ENCODE measurements around the gene TM4SF18. TPM values are rescaled to one million over a fixed set of nuclear protein-coding genes. Genes with fewer than 3 reads are reported as not detected.
A peak's percentile ranks its signal among the peaks of the same experiment; 100 is the strongest.

Gene TM4SF18
- polyA plus RNA-seq, 4 donors = 0.27 to 5.3 (median 1.1) TPM; not detected in 1

- WGBS, 3 donors = 36 to 50% (median 47%) methylated on average over 8 of the region's 8 CpGs
- Histone ChIP-seq H3K36me3 (ENCODE audit: control insufficient read depth in 3 of 3, insufficient read depth in 2 of 3, low read depth in 1 of 3, low read length in 3 of 3) (peaks cover 0 to 4% (median 0%) of the 10 kb centered on the region in 3 donors), H3K4me1 (ENCODE audit: control insufficient read depth in 3 of 3, insufficient read depth in 2 of 3, low read depth in 1 of 3, low read length in 2 of 3) (peaks cover 0 to 36% (median 7%) of the 10 kb centered on the region in 3 donors), H3K4me3 (ENCODE audit: low read depth in 1 of 3, low read length in 3 of 3) (peak overlapping the region; percentile 5 to 31 (median 20)), H3K27me3 (ENCODE audit: control insufficient read depth in 3 of 3, insufficient read depth in 3 of 3, low read length in 3 of 3) (no peaks in the 10 kb centered on the region), H3K9me3 (ENCODE audit: control insufficient read depth in 2 of 2, insufficient read depth in 1 of 2, low read depth in 1 of 2, low read length in 1 of 2) (no peaks in the 10 kb centered on the region), H3K27ac (ENCODE audit: low read depth in 1 of 3, low read length in 2 of 3) (peak overlapping the region in 2 of 3 donors; percentile 48 to 96)
- no peak for DNase-seq
- no peak for FAIRE-seq
These were observed 43.4 kb upstream of the TM4SF18 start for GRCh38 chr3:149376718-149377407.

- Histone ChIP-seq H3K36me3 (ENCODE audit: control insufficient read depth in 3 of 3, insufficient read depth in 2 of 3, low read depth in 1 of 3, low read length in 3 of 3) (peaks cover 0 to 4% (median 0%) of the 10 kb centered on the region in 3 donors), H3K27ac (ENCODE audit: low read depth in 1 of 3, low read length in 2 of 3) (peak overlapping the region in 1 of 3 donors; percentile 16), H3K9me3 (ENCODE audit: control insufficient read depth in 2 of 2, insufficient read depth in 1 of 2, low read depth in 1 of 2, low read length in 1 of 2) (no peaks in the 10 kb centered on the region), H3K4me1 (ENCODE audit: control insufficient read depth in 3 of 3, insufficient read depth in 2 of 3, low read depth in 1 of 3, low read length in 2 of 3) (peaks cover 0 to 45% (median 7%) of the 10 kb centered on the region in 3 donors), H3K4me3 (ENCODE audit: low read depth in 1 of 3, low read length in 3 of 3) (no peak overlapping the region), H3K27me3 (ENCODE audit: control insufficient read depth in 3 of 3, insufficient read depth in 3 of 3, low read length in 3 of 3) (no peaks in the 10 kb centered on the region)
- no peak for FAIRE-seq
- WGBS, 3 donors = 64 to 70% (median 66%) methylated on average over 4 of the region's 4 CpGs
- DNase-seq = no peak
These were observed 42.2 kb upstream of the TM4SF18 start for GRCh38 chr3:149375501-149376196.

- 77 to 94% (median 82%) methylated on average over 3 of the region's 3 CpGs for WGBS, 3 donors
- Histone ChIP-seq H3K27ac (ENCODE audit: low read depth in 1 of 3, low read length in 2 of 3) (peak overlapping the region in 1 of 3 donors; percentile 16), H3K4me3 (ENCODE audit: low read depth in 1 of 3, low read length in 3 of 3) (no peak overlapping the region), H3K4me1 (ENCODE audit: control insufficient read depth in 3 of 3, insufficient read depth in 2 of 3, low read depth in 1 of 3, low read length in 2 of 3) (peaks cover 0 to 52% (median 13%) of the 10 kb centered on the region in 3 donors), H3K27me3 (ENCODE audit: control insufficient read depth in 3 of 3, insufficient read depth in 3 of 3, low read length in 3 of 3) (no peaks in the 10 kb centered on the region), H3K36me3 (ENCODE audit: control insufficient read depth in 3 of 3, insufficient read depth in 2 of 3, low read depth in 1 of 3, low read length in 3 of 3) (peaks cover 0 to 4% (median 0%) of the 10 kb centered on the region in 3 donors), H3K9me3 (ENCODE audit: control insufficient read depth in 2 of 2, insufficient read depth in 1 of 2, low read depth in 1 of 2, low read length in 1 of 2) (no peaks in the 10 kb centered on the region)
- DNase-seq (no peak), FAIRE-seq (no peak)
These were observed 41.5 kb upstream of the TM4SF18 start for GRCh38 chr3:149374793-149375500.

- H3K9me3 ChIP-seq (ENCODE audit: control insufficient read depth in 2 of 2, insufficient read depth in 1 of 2, low read depth in 1 of 2, low read length in 1 of 2) = no peaks in the 10 kb centered on the region
- FAIRE-seq = no peak
- peaks cover 0 to 54% (median 15%) of the 10 kb centered on the region in 3 donors for H3K4me1 ChIP-seq (ENCODE audit: control insufficient read depth in 3 of 3, insufficient read depth in 2 of 3, low read depth in 1 of 3, low read length in 2 of 3)
- DNase-seq = no peak
- no peak overlapping the region for H3K27ac ChIP-seq (ENCODE audit: low read depth in 1 of 3, low read length in 2 of 3)
- H3K4me3 ChIP-seq (ENCODE audit: low read depth in 1 of 3, low read length in 3 of 3) = no peak overlapping the region
- WGBS, 3 donors = 55 to 84% (median 72%) methylated on average over 1 of the region's 1 CpG
- no peaks in the 10 kb centered on the region for H3K27me3 ChIP-seq (ENCODE audit: control insufficient read depth in 3 of 3, insufficient read depth in 3 of 3, low read length in 3 of 3)
- H3K36me3 ChIP-seq (ENCODE audit: control insufficient read depth in 3 of 3, insufficient read depth in 2 of 3, low read depth in 1 of 3, low read length in 3 of 3) = peaks cover 0 to 4% (median 0%) of the 10 kb centered on the region in 3 donors
These were observed 41.0 kb upstream of the TM4SF18 start for GRCh38 chr3:149374391-149374790.

- Histone ChIP-seq H3K4me1 (ENCODE audit: control insufficient read depth in 3 of 3, insufficient read depth in 2 of 3, low read depth in 1 of 3, low read length in 2 of 3) (peaks cover 0 to 56% (median 15%) of the 10 kb centered on the region in 3 donors), H3K36me3 (ENCODE audit: control insufficient read depth in 3 of 3, insufficient read depth in 2 of 3, low read depth in 1 of 3, low read length in 3 of 3) (peaks cover 0 to 4% (median 0%) of the 10 kb centered on the region in 3 donors), H3K27me3 (ENCODE audit: control insufficient read depth in 3 of 3, insufficient read depth in 3 of 3, low read length in 3 of 3) (no peaks in the 10 kb centered on the region), H3K4me3 (ENCODE audit: low read depth in 1 of 3, low read length in 3 of 3) (no peak overlapping the region), H3K27ac (ENCODE audit: low read depth in 1 of 3, low read length in 2 of 3) (peak overlapping the region in 1 of 3 donors; percentile 38), H3K9me3 (ENCODE audit: control insufficient read depth in 2 of 2, insufficient read depth in 1 of 2, low read depth in 1 of 2, low read length in 1 of 2) (no peaks in the 10 kb centered on the region)
- peak in 1 of 2 donors; percentile 71 for DNase-seq
- 46 to 69% (median 68%) methylated on average over 2 of the region's 2 CpGs for WGBS, 3 donors
- no peak for FAIRE-seq
These were observed 40.0 kb upstream of the TM4SF18 start for GRCh38 chr3:149373235-149374125.

GRCh38 chr3:149371723-149372114 lies 38.3 kb upstream of the TM4SF18 start:
- FAIRE-seq = no peak
- H3K27ac ChIP-seq (ENCODE audit: low read depth in 1 of 3, low read length in 2 of 3) = peak overlapping the region in 2 of 3 donors; percentile 65 to 84
- no peak for DNase-seq
- H3K4me1 ChIP-seq (ENCODE audit: control insufficient read depth in 3 of 3, insufficient read depth in 2 of 3, low read depth in 1 of 3, low read length in 2 of 3) = peaks cover 0 to 52% (median 10%) of the 10 kb centered on the region in 3 donors
- no peaks in the 10 kb centered on the region for H3K9me3 ChIP-seq (ENCODE audit: control insufficient read depth in 2 of 2, insufficient read depth in 1 of 2, low read depth in 1 of 2, low read length in 1 of 2)
- no peak overlapping the region for H3K4me3 ChIP-seq (ENCODE audit: low read depth in 1 of 3, low read length in 3 of 3)
- WGBS, 3 donors = 72 to 90% (median 81%) methylated on average over 2 of the region's 2 CpGs
- peaks cover 0 to 4% (median 0%) of the 10 kb centered on the region in 3 donors for H3K36me3 ChIP-seq (ENCODE audit: control insufficient read depth in 3 of 3, insufficient read depth in 2 of 3, low read depth in 1 of 3, low read length in 3 of 3)
- no peaks in the 10 kb centered on the region for H3K27me3 ChIP-seq (ENCODE audit: control insufficient read depth in 3 of 3, insufficient read depth in 3 of 3, low read length in 3 of 3)

- peaks cover 0 to 54% (median 10%) of the 10 kb centered on the region in 3 donors for H3K4me1 ChIP-seq (ENCODE audit: control insufficient read depth in 3 of 3, insufficient read depth in 2 of 3, low read depth in 1 of 3, low read length in 2 of 3)
- FAIRE-seq (no peak), DNase-seq (peak; percentile 43 to 69)
- WGBS, 3 donors = 38 to 43% (median 42%) methylated on average over 7 of the region's 7 CpGs
- H3K4me3 ChIP-seq (ENCODE audit: low read depth in 1 of 3, low read length in 3 of 3) = no peak overlapping the region
- no peaks in the 10 kb centered on the region for H3K27me3 ChIP-seq (ENCODE audit: control insufficient read depth in 3 of 3, insufficient read depth in 3 of 3, low read length in 3 of 3)
- H3K27ac ChIP-seq (ENCODE audit: low read depth in 1 of 3, low read length in 2 of 3) = peak overlapping the region in 2 of 3 donors; percentile 65 to 84
- H3K36me3 ChIP-seq (ENCODE audit: control insufficient read depth in 3 of 3, insufficient read depth in 2 of 3, low read depth in 1 of 3, low read length in 3 of 3) = peaks cover 0 to 4% (median 0%) of the 10 kb centered on the region in 3 donors
- no peaks in the 10 kb centered on the region for H3K9me3 ChIP-seq (ENCODE audit: control insufficient read depth in 2 of 2, insufficient read depth in 1 of 2, low read depth in 1 of 2, low read length in 1 of 2)
These were observed 37.7 kb upstream of the TM4SF18 start for GRCh38 chr3:149371001-149371722.
